Right kidney (tissue), 9 donors: ENCODE results near the gene CLEC16A.

Experiments used
- DNase-seq: peaks from one replicate; pipeline ENCODE4 v3.0.0-alpha.2; 2016
- long read RNA-seq, 8 donors: transcript quantifications; one replicate each; lab custom pipeline, GENCODE V29; 2026

CLEC16A gene
- long read RNA-seq, donor 1: 0 reads
- long read RNA-seq, donor 2: 0 reads
- long read RNA-seq, donor 3: 0 reads
- long read RNA-seq, donor 4: 0 reads
- long read RNA-seq, donor 5: 0 reads
- long read RNA-seq, donor 6, full-length matches to known transcripts: 2 of 2 reads
- long read RNA-seq, donor 6, partial matches to known transcripts: 0 of 2 reads
- long read RNA-seq, donor 6, other reads (novel, unspliced or antisense): 0 of 2 reads
- long read RNA-seq, donor 7: 0 reads
- long read RNA-seq, donor 8, partial matches to known transcripts: 0 of 1 reads
- long read RNA-seq, donor 8, other reads (novel, unspliced or antisense): 0 of 1 reads

- DNase-seq: peak; percentile 93
These were observed at the start of gene CLEC16A for GRCh38 chr16:10944249-10945064. Gene CLEC16A (plus strand): TSS chr16:10944564. CDS start chr16:10944718, 154 bp downstream.

GRCh38 chr16:10895053-10895946 is 49.1 kb upstream of the CLEC16A start:
- DNase-seq: peak; percentile 46

GRCh38 chr16:10896165-10896564 is 48.2 kb upstream of the CLEC16A start:
- DNase-seq: no peak

- no peak for DNase-seq
These were observed 47.6 kb upstream of the CLEC16A start for GRCh38 chr16:10896723-10897122.

GRCh38 chr16:10897134-10897533 is 47.2 kb upstream of the CLEC16A start:
- no peak for DNase-seq

- DNase-seq: no peak
These were observed 41.4 kb upstream of the CLEC16A start for GRCh38 chr16:10902999-10903398.

GRCh38 chr16:10906482-10906881 is 37.9 kb upstream of the CLEC16A start:
- no peak for DNase-seq

GRCh38 chr16:10906914-10907756 is 37.2 kb upstream of the CLEC16A start:
- no peak for DNase-seq

- no peak for DNase-seq
These were observed 36.7 kb upstream of the CLEC16A start for GRCh38 chr16:10907757-10908045.

GRCh38 chr16:10911267-10911666 is 33.1 kb upstream of the CLEC16A start:
- DNase-seq: no peak

- no peak for DNase-seq
These were observed 27.8 kb upstream of the CLEC16A start for GRCh38 chr16:10916534-10916933.

GRCh38 chr16:10918294-10919002 is 25.9 kb upstream of the CLEC16A start:
- peak; percentile 64 for DNase-seq

GRCh38 chr16:10919003-10919351 is 25.4 kb upstream of the CLEC16A start:
- no peak for DNase-seq

- no peak for DNase-seq
These were observed 23.5 kb upstream of the CLEC16A start for GRCh38 chr16:10920726-10921427.

GRCh38 chr16:10921536-10922327 is 22.6 kb upstream of the CLEC16A start:
- no peak for DNase-seq

- no peak for DNase-seq
These were observed 21.8 kb upstream of the CLEC16A start for GRCh38 chr16:10922328-10923145.

GRCh38 chr16:10923146-10923649 is 21.2 kb upstream of the CLEC16A start:
- no peak for DNase-seq

GRCh38 chr16:10923650-10924214 is 20.6 kb upstream of the CLEC16A start:
- no peak for DNase-seq
